Left lung (tissue), 14 donors: ENCODE measurements around the gene SSNA1. TPM values are rescaled to one million over a fixed set of nuclear protein-coding genes. Genes with fewer than 3 reads are reported as not detected.

Experiments used
- ATAC-seq: fragments of 200-7000 bp; cut with Tn5 transposase; one replicate; pipeline ENCODE4 v1.9.1; 2020; ENCODE audit warnings: moderate library complexity
- DNase-seq, 4 donors: peaks; one replicate each; pipeline ENCODE4 v3.0.0-alpha.2; 2013 to 2020
- H3K27ac ChIP-seq, 2 donors: fragments of 200-600 bp; sonication (generic) in 1 of 2; one replicate each; pipeline versions ENCODE4 v1.5.0 to v1.8.0; 2020 to 2021
- H3K27me3 ChIP-seq, 2 donors: fragments of 200-600 bp; sonication (generic) in 1 of 2; one replicate each; pipeline versions ENCODE4 v1.5.0 to v1.8.0; 2020 to 2021
- H3K36me3 ChIP-seq, 2 donors: fragments of 200-600 bp; sonication (generic) in 1 of 2; one replicate each; pipeline versions ENCODE4 v1.5.0 to v1.8.0; 2020 to 2021
- H3K4me1 ChIP-seq, 2 donors: fragments of 200-600 bp; one replicate each; pipeline ENCODE4 v1.8.0; 2021
- H3K4me3 ChIP-seq, 2 donors: fragments of 200-600 bp; sonication (generic) in 1 of 2; one replicate each; pipeline versions ENCODE4 v1.5.0 to v1.8.0; 2020 to 2021; ENCODE audit warnings: mild to moderate bottlenecking in 1 of 2
- H3K9me3 ChIP-seq, 2 donors: fragments of 200-600 bp; sonication (generic) in 1 of 2; one replicate each; pipeline versions ENCODE4 v1.5.0 to v1.8.0; 2020 to 2021
- intact Hi-C, 2 donors: fragments of 100-400 bp; cut with DNase I; formaldehyde crosslinking; loops; one replicate each; pipeline versions ENCODE4 v1.11.2 to v1.14.2; 2022
- long read RNA-seq, 12 donors: library from polyadenylated mRNA in 2 of 12; unstranded in 2 of 12; transcript quantifications; one replicate each; pipeline ENCODE4 v2.0.0 and lab custom pipeline, GENCODE V29; 2019 to 2026
- polyA plus RNA-seq, 6 donors: library from polyadenylated mRNA; unstranded; fragments of 120-200 nt; gene quantifications; one replicate each; pipeline ENCODE4 v1.2.1, GENCODE V29; 2013; ENCODE audit not compliant: insufficient read length in 6 of 6
- total RNA-seq, 2 donors: library from RNA; stranded (reverse); fragmentation: NEBNext Ultra II Directional; extraction: Animal tissue kit (Norgen Biotek cat#: 25700); gene quantifications; one replicate each; pipeline ENCODE4 v1.2.1, GENCODE V29; 2021
- TF ChIP-seq, protein P1 (sequence below), 2 donors: fragments of 200-600 bp; sonication (generic) in 1 of 2; IDR thresholded peaks; one replicate each; pipeline versions ENCODE4 v1.5.0 to v1.8.0; 2021; ENCODE audit warnings: antibody characterized with exemption in 2 of 2
- donor health status: DM: no; HTN: yes; CAD: no.
- donor health status: DM: no; HTN: no; CAD: no.

Gene SSNA1, protein sequence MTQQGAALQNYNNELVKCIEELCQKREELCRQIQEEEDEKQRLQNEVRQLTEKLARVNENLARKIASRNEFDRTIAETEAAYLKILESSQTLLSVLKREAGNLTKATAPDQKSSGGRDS
- total RNA-seq (10 to 100 TPM; 59.1 to 68.0 TPM), polyA plus RNA-seq (10 to 100 TPM; 38.7 to 53.6 (median 52.1) TPM)
- long read RNA-seq, donor 1, transcript SSNA1-201 (3 exons, 896 nt) = major isoform, 43 of 80 reads
- long read RNA-seq, donor 1, transcript SSNA1-202 (2 exons, 1,170 nt) = minor isoform, 24 of 80 reads
- long read RNA-seq, donor 1, partial matches to known transcripts = 12 of 80 reads
- long read RNA-seq, donor 1, other reads (novel, unspliced or antisense) = 0 of 80 reads
- long read RNA-seq, donor 2, transcript SSNA1-202 (2 exons, 1,170 nt) = minor isoform, 15 of 41 reads
- long read RNA-seq, donor 2, transcript SSNA1-201 (3 exons, 896 nt) = major isoform, 24 of 41 reads
- long read RNA-seq, donor 2, partial matches to known transcripts = 0 of 41 reads
- long read RNA-seq, donor 2, other reads (novel, unspliced or antisense) = 0 of 41 reads
- long read RNA-seq, donor 3, transcript SSNA1-202 (2 exons, 1,170 nt) = minor isoform, 13 of 39 reads
- long read RNA-seq, donor 3, transcript SSNA1-201 (3 exons, 896 nt) = major isoform, 25 of 39 reads
- long read RNA-seq, donor 3, partial matches to known transcripts = 0 of 39 reads
- long read RNA-seq, donor 3, other reads (novel, unspliced or antisense) = 0 of 39 reads
- long read RNA-seq, donor 4, transcript SSNA1-201 (3 exons, 896 nt) = major isoform, 44 of 61 reads
- long read RNA-seq, donor 4, transcript SSNA1-202 (2 exons, 1,170 nt) = minor isoform, 15 of 61 reads
- long read RNA-seq, donor 4, partial matches to known transcripts = 0 of 61 reads
- long read RNA-seq, donor 4, other reads (novel, unspliced or antisense) = 0 of 61 reads
- long read RNA-seq, donor 5, transcript SSNA1-202 (2 exons, 1,170 nt) = minor isoform, 17 of 50 reads
- long read RNA-seq, donor 5, transcript SSNA1-201 (3 exons, 896 nt) = major isoform, 29 of 50 reads
- long read RNA-seq, donor 5, partial matches to known transcripts = 0 of 50 reads
- long read RNA-seq, donor 5, other reads (novel, unspliced or antisense) = 0 of 50 reads
- long read RNA-seq, donor 6, transcript SSNA1-201 (3 exons, 896 nt) = major isoform, 45 of 72 reads
- long read RNA-seq, donor 6, transcript SSNA1-202 (2 exons, 1,170 nt) = minor isoform, 22 of 72 reads
- long read RNA-seq, donor 6, partial matches to known transcripts = 0 of 72 reads
- long read RNA-seq, donor 6, other reads (novel, unspliced or antisense) = 0 of 72 reads
- long read RNA-seq, donor 7, transcript SSNA1-202 (2 exons, 1,170 nt) = minor isoform, 12 of 34 reads
- long read RNA-seq, donor 7, transcript SSNA1-201 (3 exons, 896 nt) = major isoform, 22 of 34 reads
- long read RNA-seq, donor 7, partial matches to known transcripts = 0 of 34 reads
- long read RNA-seq, donor 7, other reads (novel, unspliced or antisense) = 0 of 34 reads
- long read RNA-seq, donor 8, transcript SSNA1-202 (2 exons, 1,170 nt) = major isoform, 16 of 40 reads
- long read RNA-seq, donor 8, transcript SSNA1-201 (3 exons, 896 nt) = minor isoform, 14 of 40 reads
- long read RNA-seq, donor 8, partial matches to known transcripts = 9 of 40 reads
- long read RNA-seq, donor 8, other reads (novel, unspliced or antisense) = 0 of 40 reads
- long read RNA-seq, donor 9 = 0 reads
- long read RNA-seq, donor 10, transcript SSNA1-201 (3 exons, 896 nt) = major isoform, 58 of 88 reads
- long read RNA-seq, donor 10, transcript SSNA1-202 (2 exons, 1,170 nt) = minor isoform, 27 of 88 reads
- long read RNA-seq, donor 10, partial matches to known transcripts = 0 of 88 reads
- long read RNA-seq, donor 10, other reads (novel, unspliced or antisense) = 2 of 88 reads
- long read RNA-seq, donor 11, transcript SSNA1-201 (3 exons, 896 nt) = minor isoform, 17 of 52 reads
- long read RNA-seq, donor 11, transcript SSNA1-202 (2 exons, 1,170 nt) = major isoform, 29 of 52 reads
- long read RNA-seq, donor 11, partial matches to known transcripts = 0 of 52 reads
- long read RNA-seq, donor 11, other reads (novel, unspliced or antisense) = 0 of 52 reads
- long read RNA-seq, donor 12, transcript SSNA1-201 (3 exons, 896 nt) = major isoform, 22 of 41 reads
- long read RNA-seq, donor 12, transcript SSNA1-202 (2 exons, 1,170 nt) = minor isoform, 13 of 41 reads
- long read RNA-seq, donor 12, partial matches to known transcripts = 6 of 41 reads
- long read RNA-seq, donor 12, other reads (novel, unspliced or antisense) = 0 of 41 reads

DNA sequence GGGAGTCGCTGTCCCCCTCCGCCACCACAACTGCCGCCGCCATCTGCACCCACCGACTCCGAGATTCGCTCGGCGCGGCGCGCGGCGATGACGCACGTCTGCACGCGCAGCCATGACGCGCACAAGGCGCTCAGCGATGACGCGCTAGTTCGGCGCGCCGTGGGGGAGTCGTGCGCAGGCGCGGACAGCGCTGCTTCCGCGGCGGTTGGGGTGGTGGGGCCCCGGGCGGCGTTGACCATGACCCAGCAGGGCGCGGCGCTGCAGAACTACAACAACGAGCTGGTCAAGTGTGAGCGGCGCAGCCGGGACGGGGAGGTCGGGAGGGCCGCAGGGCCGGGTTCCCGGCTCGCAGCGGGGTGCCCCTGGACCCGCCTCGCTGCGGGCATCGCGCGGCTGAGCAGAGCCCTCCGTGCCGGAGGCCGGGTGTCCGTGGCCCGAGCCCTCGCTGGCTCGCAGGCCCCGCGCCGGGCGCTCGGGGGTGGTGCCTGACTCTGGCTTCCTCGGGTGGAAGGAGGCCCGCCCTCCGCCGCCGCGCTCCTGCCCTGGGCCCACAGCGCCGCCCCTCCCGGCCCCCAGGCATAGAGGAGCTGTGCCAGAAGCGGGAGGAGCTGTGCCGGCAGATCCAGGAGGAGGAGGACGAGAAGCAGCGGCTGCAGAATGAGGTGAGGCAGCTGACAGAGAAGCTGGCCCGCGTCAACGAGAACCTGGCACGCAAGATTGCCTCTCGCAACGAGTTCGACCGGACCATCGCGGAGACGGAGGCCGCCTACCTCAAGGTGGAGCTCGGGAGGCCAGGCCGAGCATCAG lies at the start of gene SSNA1, which contains the start of gene ANAPC2:
TSS of gene SSNA1 (plus strand) at position 187 of the 807 bp plus-strand sequence. CDS start at position 238, 51 bp downstream.
TSS of gene ANAPC2 (minus strand) at position 71 of the 807 bp plus-strand sequence. CDS start at position 43, 28 bp downstream.
- ATAC-seq (peak; percentile 90), DNase-seq (peak; percentile 92 to 97 (median 96))
- H3K4me3 ChIP-seq = peak within 1 kb of the TSS; percentile 85 to 98
- peaks cover 0 to 55% of the 10 kb centered on the region in 2 donors for H3K36me3 ChIP-seq
- intact Hi-C loops = no loop called here
- H3K9me3 ChIP-seq = no peaks in the 10 kb centered on the region
- H3K27me3 ChIP-seq = no peaks in the 10 kb centered on the region
- H3K27ac ChIP-seq = peak within 1 kb of the TSS; percentile 95 to 99
- H3K4me1 ChIP-seq = peaks cover 26 to 43% of the 10 kb centered on the region in 2 donors
- TF ChIP-seq, protein P1, sequence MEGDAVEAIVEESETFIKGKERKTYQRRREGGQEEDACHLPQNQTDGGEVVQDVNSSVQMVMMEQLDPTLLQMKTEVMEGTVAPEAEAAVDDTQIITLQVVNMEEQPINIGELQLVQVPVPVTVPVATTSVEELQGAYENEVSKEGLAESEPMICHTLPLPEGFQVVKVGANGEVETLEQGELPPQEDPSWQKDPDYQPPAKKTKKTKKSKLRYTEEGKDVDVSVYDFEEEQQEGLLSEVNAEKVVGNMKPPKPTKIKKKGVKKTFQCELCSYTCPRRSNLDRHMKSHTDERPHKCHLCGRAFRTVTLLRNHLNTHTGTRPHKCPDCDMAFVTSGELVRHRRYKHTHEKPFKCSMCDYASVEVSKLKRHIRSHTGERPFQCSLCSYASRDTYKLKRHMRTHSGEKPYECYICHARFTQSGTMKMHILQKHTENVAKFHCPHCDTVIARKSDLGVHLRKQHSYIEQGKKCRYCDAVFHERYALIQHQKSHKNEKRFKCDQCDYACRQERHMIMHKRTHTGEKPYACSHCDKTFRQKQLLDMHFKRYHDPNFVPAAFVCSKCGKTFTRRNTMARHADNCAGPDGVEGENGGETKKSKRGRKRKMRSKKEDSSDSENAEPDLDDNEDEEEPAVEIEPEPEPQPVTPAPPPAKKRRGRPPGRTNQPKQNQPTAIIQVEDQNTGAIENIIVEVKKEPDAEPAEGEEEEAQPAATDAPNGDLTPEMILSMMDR (IDR thresholded peaks at IDR 0.05) = no peak

DNA sequence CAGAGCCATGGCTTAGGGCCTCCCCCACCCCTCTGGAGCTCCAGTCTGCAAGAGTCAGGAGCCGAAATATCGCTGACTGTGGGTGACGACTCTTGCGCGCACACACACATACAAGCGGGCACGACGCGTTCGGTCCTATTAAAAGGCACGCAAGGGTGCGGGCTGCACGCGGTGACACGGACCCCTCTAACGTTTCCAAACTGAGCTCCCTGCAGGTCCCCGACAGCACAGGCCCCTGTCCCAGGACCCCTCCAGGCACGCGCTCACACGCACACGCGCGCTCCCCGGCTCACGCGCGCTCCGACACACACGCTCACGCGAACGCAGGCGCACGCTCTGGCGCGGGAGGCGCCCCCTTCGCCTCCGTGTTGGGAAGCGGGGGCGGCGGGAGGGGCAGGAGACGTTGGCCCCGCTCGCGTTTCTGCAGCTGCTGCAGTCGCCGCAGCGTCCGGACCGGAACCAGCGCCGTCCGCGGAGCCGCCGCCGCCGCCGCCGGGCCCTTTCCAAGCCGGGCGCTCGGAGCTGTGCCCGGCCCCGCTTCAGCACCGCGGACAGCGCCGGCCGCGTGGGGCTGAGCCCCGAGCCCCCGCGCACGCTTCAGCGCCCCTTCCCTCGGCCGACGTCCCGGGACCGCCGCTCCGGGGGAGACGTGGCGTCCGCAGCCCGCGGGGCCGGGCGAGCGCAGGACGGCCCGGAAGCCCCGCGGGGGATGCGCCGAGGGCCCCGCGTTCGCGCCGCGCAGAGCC lies 49.6 kb upstream of the SSNA1 start, which contains the start of gene GRIN1:
TSS of gene GRIN1 (plus strand) at position 433 of the 746 bp plus-strand sequence. CDS start 333 bp downstream, outside the sequence.
- DNase-seq (peak in 2 of 4 donors; percentile 53 to 69), ATAC-seq (peak; percentile 83)

More for the DNA sequence above, 49.6 kb upstream of the SSNA1 start, which contains the start of gene GRIN1:
- Histone ChIP-seq H3K4me1 (peaks cover 0 to 3% of the 10 kb centered on the region in 2 donors), H3K9me3 (no peaks in the 10 kb centered on the region), H3K27me3 (peaks cover 50 to 100% of the 10 kb centered on the region in 2 donors), H3K27ac (no peak within 1 kb of the TSS), H3K36me3 (no peaks in the 10 kb centered on the region), H3K4me3 (no peak within 1 kb of the TSS)
- TF ChIP-seq, protein P1 (IDR thresholded peaks at IDR 0.05) = no peak
- intact Hi-C loops = no loop called here
